GM12891 (cell line): Measurements from ENCODE around the gene LDAH.

Experiments
- POLR2A ChIP-seq: IDR thresholded peaks from 2 replicates; pipeline ENCODE4 v1.6.1; 2011; ENCODE audit warnings: low read depth, low read length, control low read depth
- POLR2AphosphoS5 ChIP-seq: IDR thresholded peaks from 2 replicates; pipeline ENCODE4 v1.6.1; 2011; ENCODE audit warnings: low read depth, low read length, control low read depth

DNA sequence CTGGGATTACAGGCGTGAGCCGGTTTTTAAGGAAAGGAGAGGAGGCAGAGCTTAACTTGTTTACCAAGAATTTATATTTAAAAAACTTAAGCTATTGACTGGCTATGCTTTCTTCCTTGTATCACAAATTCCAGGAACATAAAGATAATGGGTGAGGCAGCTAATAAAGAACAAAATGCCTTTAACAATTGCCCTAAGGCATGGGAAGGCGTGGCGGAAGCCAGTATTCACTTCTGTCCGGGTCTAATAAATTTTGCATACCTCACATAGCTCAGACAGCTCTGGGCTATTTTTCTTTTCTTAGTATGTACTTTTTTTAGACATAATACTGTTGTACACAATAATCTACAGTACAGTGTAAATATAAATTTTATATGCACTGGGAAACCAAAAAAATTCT is 1.0 kb upstream of the LDAH start:
- TF ChIP-seq POLR2A (no peak), POLR2AphosphoS5 (no peak)
